ENCODE data around the gene COL4A1.

The COL4A1 gene

DNA sequence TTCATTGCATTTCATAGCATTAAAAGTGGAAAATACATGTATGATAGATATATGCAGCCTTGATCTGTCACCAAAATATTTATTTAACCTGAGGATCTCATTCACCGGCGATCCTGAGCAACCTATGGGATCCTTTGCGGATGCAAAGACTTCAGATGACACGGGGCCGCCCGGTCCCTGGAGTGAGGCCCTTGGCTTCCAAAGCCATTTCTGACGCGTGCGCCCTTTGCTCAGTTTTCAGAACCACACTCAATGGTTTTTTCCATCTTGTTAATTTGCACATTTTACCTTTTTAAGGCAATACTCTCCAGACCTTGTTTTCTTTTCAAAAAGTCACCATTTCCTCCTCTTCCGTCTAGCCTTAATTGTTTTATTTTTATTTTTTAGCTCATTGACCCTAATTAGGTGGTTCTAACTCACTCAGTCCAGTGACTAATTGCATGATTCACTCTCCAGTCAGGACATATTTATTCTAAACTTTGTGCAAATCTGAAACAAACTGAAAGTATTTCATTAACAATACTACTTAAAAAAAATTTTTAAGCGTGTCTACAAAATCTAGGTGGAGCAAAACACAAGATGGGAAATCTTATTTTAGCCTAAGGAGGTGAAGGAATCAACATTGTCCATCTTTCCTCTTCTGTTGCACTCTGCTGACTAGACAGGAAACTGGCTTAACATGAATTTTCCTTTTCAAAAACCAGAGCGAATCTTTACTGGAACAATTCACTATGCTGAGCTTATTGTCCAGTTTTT is 47.9 kb downstream of the COL4A1 start:
- no peak for DNase-seq (ENCODE audit: low read depth)

DNA sequence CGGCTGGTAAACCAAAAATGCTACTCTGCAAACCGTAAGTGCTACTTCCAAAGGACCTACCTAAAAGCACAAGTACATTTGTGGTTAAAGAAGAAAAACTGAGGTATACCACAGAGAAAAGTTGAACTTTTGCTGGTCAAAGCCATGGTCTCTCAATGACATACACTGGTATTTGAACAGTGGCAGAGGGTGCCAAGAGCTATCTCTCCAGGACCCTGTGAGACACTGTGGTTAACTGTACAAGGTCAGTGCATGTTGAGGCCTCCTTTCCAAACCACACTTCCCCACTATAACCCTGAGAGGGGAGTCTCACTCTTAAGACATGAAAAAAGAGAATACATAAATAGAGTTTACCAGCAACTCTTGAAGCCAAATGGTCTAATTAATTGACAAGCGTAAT is 49.5 kb downstream of the COL4A1 start:
- no peak for DNase-seq (ENCODE audit: low read depth)

DNA sequence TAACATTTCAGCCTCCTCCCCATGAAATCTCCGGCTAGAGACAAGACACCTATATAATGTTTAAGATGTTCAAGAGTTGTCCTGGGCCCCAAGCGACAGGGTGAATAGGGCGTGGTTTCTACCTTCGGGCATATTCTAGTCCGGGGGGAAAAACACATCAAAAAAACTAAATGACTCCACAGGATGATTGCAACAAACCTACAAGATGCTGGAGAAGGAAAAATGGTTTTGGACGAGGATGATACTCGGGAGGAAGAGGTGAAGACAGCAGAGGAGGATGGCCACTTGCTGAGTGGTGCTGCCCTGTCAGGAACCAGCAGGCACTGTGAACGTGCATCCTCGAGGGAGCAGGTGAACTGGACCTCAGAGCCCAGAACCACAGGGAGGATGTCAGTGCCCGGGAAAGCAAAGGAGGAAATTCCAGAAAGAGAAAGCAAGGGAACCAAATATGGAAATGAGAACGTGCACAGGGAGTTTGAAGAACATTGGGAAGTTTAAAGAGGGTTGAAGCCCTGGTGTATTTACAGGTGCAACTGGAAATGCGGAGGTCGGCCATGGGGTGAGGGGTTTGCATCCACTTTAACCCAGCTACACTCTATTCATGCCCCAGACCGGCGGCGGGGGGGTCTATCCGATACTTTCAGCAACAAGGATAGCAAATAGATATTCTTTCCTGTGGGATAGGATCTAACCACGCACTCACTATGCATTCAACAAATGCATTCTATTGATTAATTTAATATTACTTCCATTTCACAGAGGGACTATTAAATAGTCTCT is 50.6 kb downstream of the COL4A1 start:
- no peak for DNase-seq (ENCODE audit: low read depth)

DNA sequence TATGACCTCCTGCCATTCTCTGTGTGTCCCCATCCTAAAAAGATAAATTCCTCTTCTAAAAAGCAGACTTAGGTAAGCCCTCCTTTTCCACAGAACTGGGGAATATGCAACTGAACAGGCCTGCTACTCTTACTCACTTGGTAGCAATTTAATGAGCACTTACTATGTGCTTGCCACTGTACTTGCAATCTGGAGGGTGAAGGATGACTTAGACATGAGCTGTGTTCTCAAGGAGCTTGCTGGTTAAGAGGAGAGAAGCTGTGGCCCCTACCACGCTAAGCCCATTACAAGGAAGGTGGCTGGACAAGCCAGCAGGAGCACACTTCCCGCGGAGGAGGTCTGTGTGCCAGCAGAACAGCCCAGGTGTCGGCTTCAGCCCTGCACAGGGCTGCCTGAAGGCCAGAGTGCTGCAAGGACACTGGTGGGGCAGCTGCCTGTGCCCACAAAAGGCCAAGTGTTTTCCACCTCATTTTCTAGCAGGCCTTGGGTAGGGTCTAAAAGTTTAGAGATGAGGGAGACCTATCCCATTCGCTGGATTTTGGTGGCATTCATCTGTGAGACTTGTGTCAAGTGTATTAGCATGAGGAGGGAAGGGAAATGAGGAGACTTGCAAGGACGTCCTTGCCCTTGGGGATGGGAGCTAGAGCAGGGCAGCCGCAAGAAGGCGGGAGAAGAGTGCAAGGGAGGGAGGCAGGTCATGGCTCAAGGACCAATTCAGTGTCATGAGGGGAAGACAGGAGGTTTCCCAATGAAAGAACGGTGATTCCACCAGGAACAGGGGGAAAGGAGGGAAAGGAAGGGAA is 52.0 kb downstream of the COL4A1 start:
- no peak for DNase-seq (ENCODE audit: low read depth)

DNA sequence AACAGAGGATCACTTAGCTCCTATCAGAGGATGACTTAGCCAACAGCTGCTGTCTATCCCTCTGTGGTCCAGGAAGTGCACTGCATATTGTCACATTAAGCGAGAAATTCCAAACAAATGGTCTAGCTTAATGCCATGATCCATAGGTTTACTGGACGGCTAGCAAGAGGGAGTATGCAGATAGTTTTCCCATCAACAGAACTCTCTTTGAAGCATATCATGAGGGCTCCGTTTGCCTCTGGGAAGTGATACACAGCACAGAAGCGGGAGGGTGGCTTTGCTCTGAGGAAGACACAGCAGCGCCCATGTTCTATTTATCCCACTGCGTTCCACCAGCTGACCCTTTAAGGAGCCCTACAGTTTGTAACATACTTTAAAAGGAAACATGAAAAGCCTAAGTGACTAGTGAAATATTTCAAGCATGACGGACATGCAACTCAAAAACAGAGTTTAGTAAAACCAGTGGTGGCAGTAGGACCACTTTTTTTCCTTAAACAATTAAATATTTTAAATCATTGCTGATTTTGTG is 52.7 kb downstream of the COL4A1 start:
- no peak for DNase-seq (ENCODE audit: low read depth)

DNA sequence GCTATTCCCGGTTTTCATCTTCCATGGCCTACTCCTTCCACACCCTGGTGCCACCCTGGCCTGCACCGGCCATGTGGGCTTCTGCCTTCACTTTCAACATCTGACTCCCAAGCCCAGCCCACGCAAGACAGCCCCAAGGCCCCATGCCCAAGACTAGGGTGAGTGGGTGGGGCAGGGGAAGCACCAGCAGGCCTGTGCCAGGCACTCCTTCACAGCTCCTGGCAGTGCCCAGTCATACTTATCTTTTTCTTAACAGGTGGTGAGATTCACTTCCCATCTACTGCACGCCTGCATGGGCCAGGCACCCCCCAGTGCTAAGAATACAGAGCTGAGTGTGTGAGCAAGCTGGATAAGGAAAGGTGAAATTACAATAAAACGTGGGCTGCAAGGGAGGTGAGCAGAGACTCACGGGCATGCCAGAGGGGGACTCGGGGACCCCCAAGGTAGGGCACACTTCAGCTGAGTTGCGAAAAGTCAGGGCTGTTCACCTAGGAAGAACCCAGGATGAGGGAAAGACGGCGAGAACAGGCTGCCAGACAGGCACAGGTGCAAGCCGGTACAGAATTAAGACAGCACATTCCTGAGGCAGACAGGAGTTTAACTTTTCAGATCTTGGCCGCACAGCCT is 55.7 kb downstream of the COL4A1 start:
- DNase-seq (ENCODE audit: low read depth) = no peak

DNA sequence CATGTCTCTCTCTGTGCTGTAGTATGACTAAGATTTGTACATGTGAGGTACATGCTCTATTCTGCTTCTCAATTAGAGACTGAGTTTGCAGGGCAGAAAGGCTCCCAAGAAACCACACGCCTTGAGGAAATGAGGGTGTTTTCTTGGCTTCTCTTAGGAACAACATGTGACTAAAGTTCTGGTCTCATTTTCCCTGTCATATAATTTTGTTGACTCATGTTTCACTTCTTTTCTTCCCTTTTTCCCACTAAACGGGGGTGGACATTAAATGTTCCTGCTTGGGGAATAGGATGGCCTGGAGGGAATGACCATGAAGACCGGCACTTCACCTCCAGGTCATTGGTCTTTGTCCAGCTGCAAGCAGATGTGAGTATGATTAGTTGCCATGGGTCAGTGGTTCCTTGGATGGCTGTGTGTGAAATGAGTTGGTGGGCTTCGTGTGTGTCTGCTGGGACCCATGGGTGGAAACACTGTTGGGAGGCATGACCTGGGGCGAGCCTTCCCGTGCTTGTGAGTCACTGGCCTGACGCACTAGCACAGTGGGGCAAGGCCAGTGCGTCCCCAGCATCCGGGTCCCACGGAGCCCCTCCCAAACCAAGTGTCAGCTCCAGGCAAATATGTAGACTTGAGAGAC is 56.6 kb downstream of the COL4A1 start:
- no peak for DNase-seq (ENCODE audit: low read depth)

DNA sequence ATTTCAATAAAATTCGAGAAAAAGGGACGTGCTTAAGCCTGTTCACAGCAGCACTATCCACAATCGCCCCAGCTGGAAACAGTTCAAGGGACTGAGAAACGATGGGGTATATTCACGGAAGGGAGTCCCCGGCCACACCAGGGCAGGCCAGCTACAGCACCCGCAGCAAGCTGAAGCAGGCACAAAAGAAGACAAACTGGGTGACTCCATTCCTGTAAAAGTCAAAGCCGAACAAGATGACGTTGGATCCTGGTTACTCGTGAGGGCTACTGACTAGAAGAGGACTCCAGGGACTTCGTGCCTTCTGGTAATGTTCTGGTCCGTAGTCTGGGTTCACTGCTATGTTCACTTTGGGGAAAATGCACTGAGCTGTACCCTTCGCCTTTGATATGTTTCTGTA is 57.6 kb downstream of the COL4A1 start:
- DNase-seq (ENCODE audit: low read depth) = no peak

DNA sequence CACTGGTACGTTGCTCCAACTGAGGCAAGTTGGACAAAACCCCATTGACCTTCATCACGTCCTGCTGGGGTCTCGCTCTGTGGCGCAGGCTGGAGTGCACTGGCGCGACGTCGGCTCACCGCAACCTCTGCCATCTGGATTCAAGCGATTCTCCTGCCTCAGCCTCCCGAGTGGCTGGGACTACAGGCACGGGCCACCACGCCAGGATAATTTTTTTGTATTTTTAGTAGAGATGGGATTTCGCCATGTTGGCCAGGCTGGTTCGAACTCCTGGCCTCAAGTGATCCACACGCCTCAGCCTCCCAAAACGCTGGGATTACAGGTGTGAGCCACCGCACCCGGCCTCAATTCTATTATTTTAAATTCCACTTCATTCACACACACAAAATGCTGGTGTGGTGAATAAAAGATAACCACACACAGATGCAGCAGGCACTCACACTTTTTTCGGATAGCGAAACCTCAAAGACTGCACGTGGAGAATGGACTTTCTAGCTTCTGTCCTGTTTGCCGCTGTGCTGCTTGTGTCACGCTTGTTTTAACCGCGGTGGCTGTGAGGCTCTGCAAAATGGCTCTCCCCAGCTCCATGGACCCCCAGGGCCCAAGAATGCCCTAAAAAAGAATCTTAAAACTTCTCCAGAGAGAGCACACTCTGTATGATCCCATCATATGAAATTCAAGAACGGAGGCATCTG is 58.4 kb downstream of the COL4A1 start:
- DNase-seq (ENCODE audit: low read depth) = no peak

DNA sequence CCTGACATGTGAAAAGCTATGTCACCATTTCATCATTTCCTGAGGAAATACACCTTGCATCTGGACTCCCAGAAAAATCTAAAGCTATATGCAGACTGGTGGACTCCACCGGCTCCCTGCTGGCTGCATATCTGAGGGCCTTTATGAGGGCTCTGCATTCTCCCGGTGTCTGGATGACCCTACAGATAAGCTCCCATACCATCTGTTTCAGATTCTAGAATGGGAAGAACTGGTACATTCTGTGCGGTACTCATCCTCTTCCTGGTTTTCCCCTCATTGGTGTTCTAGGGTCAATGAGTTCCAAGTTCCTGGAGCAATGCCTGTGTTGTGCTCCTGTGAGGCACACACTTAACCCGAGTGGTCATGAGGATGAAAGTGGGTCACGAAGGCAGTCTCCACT is 60.4 kb downstream of the COL4A1 start:
- no peak for DNase-seq (ENCODE audit: low read depth)

DNA sequence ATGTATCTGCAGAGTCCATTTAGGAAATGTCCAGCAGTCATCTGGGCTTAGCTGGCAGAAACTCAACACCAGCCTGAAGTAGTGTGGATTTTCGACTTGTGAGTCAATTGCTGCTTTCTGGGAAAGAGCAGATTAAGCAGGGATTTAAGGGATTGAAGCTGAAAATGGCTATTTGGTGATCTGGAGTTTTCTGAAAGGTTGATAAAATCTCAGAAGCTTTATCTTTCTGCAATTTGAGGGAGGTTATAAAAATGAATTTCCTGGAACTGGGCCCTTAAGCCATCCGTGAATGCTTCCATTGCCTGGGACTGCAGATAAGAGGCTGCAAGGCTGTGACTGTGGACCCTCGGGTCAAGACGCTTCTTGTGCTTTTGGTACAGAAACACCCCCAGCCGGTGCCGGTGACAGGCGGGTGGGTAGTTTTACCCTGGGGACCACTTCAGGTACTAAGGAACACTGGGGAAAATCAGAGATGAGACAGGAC is 61.5 kb downstream of the COL4A1 start:
- DNase-seq (ENCODE audit: low read depth) = no peak

DNA sequence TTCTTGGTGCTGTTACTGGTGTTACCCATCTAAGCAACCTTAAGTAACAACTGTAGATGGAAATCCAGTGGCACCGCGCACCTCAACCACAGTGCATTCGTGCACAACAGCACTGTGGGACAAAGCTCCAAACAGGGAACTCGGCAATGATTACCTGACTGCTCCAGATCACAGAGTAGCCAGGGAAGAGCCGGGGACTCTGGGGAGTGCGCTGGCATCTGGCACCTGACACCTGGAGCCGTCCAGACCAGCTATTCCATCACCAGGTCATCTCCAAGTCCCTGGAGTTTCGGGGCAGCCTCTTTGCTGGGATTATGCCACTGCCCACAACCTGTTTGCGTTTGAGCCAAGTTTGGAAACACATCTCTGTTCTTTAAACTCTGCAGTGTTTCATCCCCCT is 62.0 kb downstream of the COL4A1 start:
- no peak for DNase-seq (ENCODE audit: low read depth)

DNA sequence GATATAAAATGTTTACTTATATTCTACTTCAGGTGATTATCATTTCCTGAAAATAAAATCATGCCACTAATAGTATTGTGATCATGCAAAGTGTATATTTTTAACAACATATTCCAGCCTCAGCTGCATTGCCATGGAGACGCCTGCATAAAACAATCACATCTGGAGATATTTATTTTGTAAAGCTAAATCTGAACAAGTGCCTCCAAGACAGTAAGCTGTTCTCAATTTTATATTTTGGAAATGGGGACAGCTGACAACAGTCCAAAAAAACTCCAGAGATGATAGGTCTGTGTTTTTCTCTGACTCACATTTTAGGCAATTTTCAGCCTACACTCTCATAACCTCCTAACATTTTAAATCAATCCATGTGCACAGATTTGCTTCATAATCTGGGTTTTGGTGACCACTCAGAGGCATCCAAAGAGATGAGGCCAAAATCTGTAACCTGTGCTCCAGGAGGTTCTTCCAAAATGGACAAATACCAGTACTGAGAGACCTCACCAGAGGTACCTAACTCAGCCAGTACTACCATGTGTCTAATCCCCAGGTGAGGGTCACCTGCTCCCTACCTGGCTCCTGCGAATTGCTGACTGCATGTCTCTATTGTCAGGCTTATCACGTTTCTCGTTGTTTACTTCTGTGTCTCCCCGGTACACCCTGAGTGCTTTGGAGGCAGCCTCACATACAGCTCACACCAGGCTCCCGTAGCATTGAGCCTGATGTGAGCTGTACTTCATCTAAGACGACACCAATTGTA is 62.7 kb downstream of the COL4A1 start:
- DNase-seq (ENCODE audit: low read depth) = no peak

DNA sequence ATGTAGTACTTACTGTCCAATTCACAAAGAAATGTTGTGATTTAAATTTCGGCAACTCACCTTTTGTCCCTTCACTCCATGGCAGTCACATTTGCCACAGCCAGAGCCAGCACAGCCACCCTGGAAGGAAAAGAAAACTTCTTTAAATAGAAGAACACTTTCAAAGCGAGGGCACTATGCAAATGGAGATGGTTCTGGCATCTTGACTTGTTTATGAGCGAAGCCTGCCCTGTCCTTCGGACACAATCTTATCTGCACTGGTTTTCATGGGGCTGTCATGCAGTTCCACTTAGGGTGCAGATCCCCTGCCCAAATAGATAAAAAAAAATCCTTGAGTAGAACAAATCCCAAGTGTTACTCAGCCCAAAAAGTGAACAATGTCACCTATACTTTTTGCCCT is 64.3 kb downstream of the COL4A1 start:
- DNase-seq (ENCODE audit: low read depth) = no peak

DNA sequence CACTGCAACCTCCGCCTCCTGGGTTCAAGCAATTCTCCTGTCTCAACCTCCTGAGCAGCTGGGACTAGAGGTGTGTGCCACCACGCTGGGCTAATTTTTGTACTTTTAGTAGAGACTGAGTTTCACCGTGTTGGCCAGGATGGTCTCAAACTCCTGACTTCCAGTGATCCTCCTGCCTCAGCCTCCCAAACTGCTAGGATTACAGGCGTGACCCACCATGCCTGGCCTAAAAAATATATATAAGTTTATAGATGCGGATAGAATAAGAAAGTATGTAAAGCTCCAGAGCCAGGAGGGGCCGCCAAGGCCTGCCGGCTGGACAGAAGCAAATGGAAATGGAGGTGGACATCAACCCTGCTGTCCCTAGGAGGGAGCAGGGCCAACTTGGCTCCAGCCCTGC is 66.0 kb downstream of the COL4A1 start:
- no peak for DNase-seq (ENCODE audit: low read depth)

DNA sequence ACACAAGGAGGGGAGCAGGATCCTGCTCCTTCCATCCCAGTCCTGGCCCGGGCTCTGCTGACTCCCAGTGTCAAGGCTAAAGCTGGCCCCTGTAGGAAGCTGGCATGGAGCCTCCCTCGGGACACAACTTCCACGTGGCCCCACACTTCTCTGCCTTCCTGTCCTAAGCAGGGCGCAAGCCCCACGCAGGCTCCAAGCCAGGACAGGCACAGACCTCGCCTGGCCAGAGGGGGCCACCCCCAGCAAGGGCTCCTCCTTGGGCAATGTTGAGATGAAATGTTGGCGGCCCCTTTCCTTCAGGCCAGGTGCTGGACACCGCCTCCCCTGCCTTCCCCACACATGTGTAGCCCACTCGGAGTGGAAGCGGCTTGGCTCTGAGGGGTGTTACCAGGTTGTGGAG is 66.6 kb downstream of the COL4A1 start:
- no peak for DNase-seq (ENCODE audit: low read depth)

DNA sequence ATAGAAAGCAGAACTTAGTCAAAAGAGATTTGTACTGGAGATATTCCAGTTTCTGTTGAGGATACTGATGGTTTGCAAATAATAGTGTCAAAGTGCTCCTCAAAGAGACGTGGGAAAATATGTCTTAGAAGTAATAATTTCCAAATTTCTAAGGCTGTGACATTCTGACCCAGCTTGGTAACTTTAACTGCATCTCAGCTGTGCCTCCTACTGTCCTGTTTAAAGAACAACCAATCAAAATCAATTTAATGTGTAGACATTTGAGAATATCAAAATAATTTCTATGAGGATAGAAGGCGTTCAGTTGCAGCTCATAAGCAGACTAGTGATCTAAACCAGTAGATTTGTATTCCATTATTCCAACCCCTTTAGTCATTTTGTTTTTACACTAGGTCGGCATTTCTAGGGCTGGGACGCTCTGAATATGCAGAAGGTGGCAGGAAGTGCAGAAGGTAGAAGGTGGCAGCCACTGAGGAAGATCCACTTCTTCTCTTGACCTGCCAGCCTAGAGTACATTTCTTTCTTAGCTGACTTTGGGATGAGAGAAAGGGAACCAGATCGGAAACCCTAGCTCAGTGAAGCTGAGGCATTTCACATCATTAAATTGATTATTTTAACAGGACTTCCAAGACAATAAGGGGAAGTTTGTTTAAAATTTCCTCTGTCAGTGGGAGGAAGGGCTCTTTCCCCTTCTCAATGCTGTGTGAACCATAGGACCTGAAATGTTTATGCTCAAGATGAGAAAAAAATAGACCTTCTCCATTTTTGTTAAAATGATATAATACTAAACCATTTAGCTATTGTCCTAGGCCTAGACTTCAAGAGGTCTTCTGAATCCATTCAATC is 67.5 kb downstream of the COL4A1 start:
- no peak for DNase-seq (ENCODE audit: low read depth)

DNA sequence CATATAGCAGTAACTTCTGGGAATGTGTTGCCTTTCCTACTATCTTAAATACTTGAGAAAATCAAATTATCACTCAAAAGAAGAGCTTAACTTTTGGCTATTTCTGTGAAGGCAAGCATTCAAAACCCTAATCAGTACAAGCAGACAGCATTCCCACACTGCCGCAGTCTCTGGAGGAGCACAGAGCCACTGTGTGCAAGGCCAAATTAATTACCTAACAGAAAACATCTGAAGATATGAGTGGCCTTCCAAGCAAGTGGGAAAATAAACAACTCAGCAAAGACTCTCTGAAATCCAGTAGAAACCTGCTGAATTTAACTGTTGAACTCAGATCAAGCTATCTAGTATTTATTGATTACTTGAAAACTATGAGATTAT is 68.2 kb downstream of the COL4A1 start:
- no peak for DNase-seq (ENCODE audit: low read depth)
